K562 (cell line): Measurements from ENCODE around the gene TNFAIP3. TPM values are rescaled to one million over a fixed set of nuclear protein-coding genes. Genes with fewer than 3 reads are reported as not detected.

Experiments
- CTCF ChIP-seq, 3 experiments: IDR thresholded peaks in 2 of 3; conservative IDR thresholded peaks in 1 of 3; 2 replicates each; pipeline ENCODE4 v1.5.1; 2011 to 2012; ENCODE audit warnings: low read length in 3 of 3, mild to moderate bottlenecking in 3 of 3, control low read depth in 2 of 3, improper control_type of control experiment in 1 of 3, inconsistent platforms in 1 of 3, low read depth in 1 of 3, mixed read lengths in 1 of 3, moderate library complexity in 1 of 3; ENCODE audit not compliant: insufficient read depth in 2 of 3
- DPF2 ChIP-seq: fragments of 450-650 bp; IDR thresholded peaks from 2 replicates; pipeline ENCODE4 v1.6.1; 2016
- FOXA3 ChIP-seq, 2 experiments: fragments of 450-650 bp in 1 of 2; sonication (generic) in 1 of 2; formaldehyde crosslinking; IDR thresholded peaks in 1 of 2; conservative IDR thresholded peaks in 1 of 2; 2 replicates each; pipeline versions ENCODE4 v1.4.0 to v1.8.0; 2020 to 2022; ENCODE audit warnings: mild to moderate bottlenecking in 2 of 2, missing genetic modification reagents in 1 of 2
- RAD21 ChIP-seq, 2 experiments: fragments of 250-450 bp in 1 of 2; fragments of 450-650 bp in 1 of 2; sonication (Bioruptor Pico) in 1 of 2; formaldehyde crosslinking in 1 of 2; IDR thresholded peaks in 1 of 2; conservative IDR thresholded peaks in 1 of 2; 2 replicates each; pipeline versions ENCODE4 v1.4.0 to v1.8.0; 2020 to 2022; ENCODE audit warnings: mild to moderate bottlenecking in 2 of 2, moderate library complexity in 1 of 2
- REST ChIP-seq, 2 experiments: fragments of 450-650 bp; formaldehyde crosslinking in 1 of 2; IDR thresholded peaks; 2 replicates each; pipeline versions ENCODE4 v1.4.0 to v1.6.1; 2014 to 2020; ENCODE audit warnings: mild to moderate bottlenecking in 2 of 2, borderline replicate concordance in 1 of 2, low read depth in 1 of 2
- SMAD4 ChIP-seq: fragments of 250-450 bp; sonication (Bioruptor Pico); conservative IDR thresholded peaks from 2 replicates; pipeline ENCODE4 v1.8.0; 2021; ENCODE audit warnings: inconsistent platforms, mild to moderate bottlenecking, moderate library complexity
- SMC3 ChIP-seq: conservative IDR thresholded peaks from 2 replicates; pipeline ENCODE4 v1.6.1; 2011; ENCODE audit warnings: low read depth, low read length, improper control_type of control experiment; ENCODE audit not compliant: insufficient read depth
- ZNF263 ChIP-seq: sonication (generic); formaldehyde crosslinking; IDR thresholded peaks from 2 replicates; pipeline ENCODE4 v1.8.0; 2022; ENCODE audit warnings: mild to moderate bottlenecking, missing genetic modification reagents, borderline replicate concordance
- polyA plus RNA-seq, 8 experiments: library from polyadenylated mRNA; depleted of rRNA in 4 of 8; stranded (reverse) in 5 of 8; unstranded in 3 of 8; fragments of >200 nt; fragmentation: Nextera tagmentation in 2 of 8; fragmentation: Illumina TruSeq in 1 of 8; extraction: Ambion mirVana in 2 of 8; extraction: Trizol in 1 of 8; gene quantifications; 2 replicates each; pipeline versions ENCODE4 v1.2.1 to v1.2.3, GENCODE V29; 2011 to 2014; ENCODE audit warnings: inconsistent platforms in 1 of 8, missing spikeins in 1 of 8
- total RNA-seq, 7 experiments: library from RNA; depleted of rRNA in 6 of 7; stranded (reverse); fragments of >200 nt in 6 of 7; fragmentation: Illumina TruSeq in 2 of 7; extraction: Trizol in 2 of 7; gene quantifications; 2 replicates each; pipeline versions ENCODE4 v1.2.1 to v1.2.3, GENCODE V29; 2011 to 2021; ENCODE audit warnings: low replicate concordance in 1 of 7

The TNFAIP3 gene
- total and polyA plus RNA-seq, 9 of the 15 experiments (the other 6 are each of a cell fraction or from before 2014, with no cell fraction given): 0.79 to 17.0 (median 6.4) TPM

- TF ChIP-seq REST (IDR thresholded peaks at IDR 0.05; ENCODE audit: borderline replicate concordance) (peak; percentile 29; the same call in 1 of the 2 replicates), REST (CRISPR knock-in tag; IDR thresholded peaks at IDR 0.05; ENCODE audit: low read depth) (no peak), FOXA3 (CRISPR knock-in tag; conservative IDR thresholded peaks at IDR 0.05 in 1 of 2, IDR thresholded peaks at IDR 0.05 in 1 of 2) (no peak), ZNF263 (peak; percentile 74), DPF2 (no peak), SMC3 (0 out of 2 replicates have a peak, but pooled peaks have one; percentile 21), CTCF (IDR thresholded peaks at IDR 0.05 in 2 of 3, conservative IDR thresholded peaks at IDR 0.05 in 1 of 3; ENCODE audit: insufficient read depth in 2 of 3, low read depth in 1 of 3, low read length in 3 of 3) (peak; percentile 30 to 63 (median 50); a peak in 3 of 6 replicates), RAD21 (CRISPR knock-in tag; conservative IDR thresholded peaks at IDR 0.05 in 1 of 2, IDR thresholded peaks at IDR 0.05 in 1 of 2) (peak; percentile 21 to 64; a peak in 3 of 4 replicates), SMAD4 (CRISPR knock-in tag) (0 out of 2 replicates have a peak, but pooled peaks have one; percentile 20)
These were observed 21.6 kb upstream of the TNFAIP3 start (continued) for GRCh38 chr6:137845460-137845859.
